HUES6 (cell line): ENCODE results near the gene MCM8.

ENCODE experiments used
- H3K27ac ChIP-seq: 2 replicates; pipeline ENCODE4 v1.7.0; 2013; ENCODE audit warnings: low read depth, mild to moderate bottlenecking, low read length, inconsistent platforms
- H3K27me3 ChIP-seq: 2 replicates; pipeline ENCODE4 v1.6.1; 2013; ENCODE audit warnings: low read length; ENCODE audit not compliant: control insufficient read depth, insufficient read depth
- H3K36me3 ChIP-seq: 2 replicates; pipeline ENCODE4 v1.6.1; 2013; ENCODE audit warnings: low read length; ENCODE audit not compliant: control insufficient read depth, insufficient read depth
- H3K4me1 ChIP-seq: 2 replicates; pipeline ENCODE4 v1.6.1; 2013; ENCODE audit warnings: low read length; ENCODE audit not compliant: control insufficient read depth, insufficient read depth
- H3K4me3 ChIP-seq: 2 replicates; pipeline ENCODE4 v1.5.1; 2013; ENCODE audit warnings: low read depth, low read length
- H3K9ac ChIP-seq: one replicate; pipeline ENCODE4 v1.6.1; 2013; ENCODE audit warnings: mild to moderate bottlenecking, low read length
- H3K9me3 ChIP-seq: 2 replicates; pipeline ENCODE4 v1.6.1; 2013; ENCODE audit warnings: low read depth, low read length; ENCODE audit not compliant: control insufficient read depth, insufficient read depth

The MCM8 gene

GRCh38 chr20:5950271-5951031 lies at the start of gene MCM8, which contains the start of gene TRMT6:
Gene MCM8 (plus strand): TSS chr20:5950652. CDS start chr20:5952016, 1,364 bp downstream.
Gene TRMT6 (minus strand): TSS chr20:5950533. CDS start chr20:5950405, 128 bp downstream.
- H3K27me3 ChIP-seq: no peaks in the 10 kb centered on the region
- H3K9ac ChIP-seq: peak within 1 kb of the TSS; percentile 91
- no peaks in the 10 kb centered on the region for H3K9me3 ChIP-seq
- peak within 1 kb of the TSS; percentile 95 for H3K4me3 ChIP-seq
- peak within 1 kb of the TSS; percentile 62; the same call in 1 of the 2 replicates for H3K27ac ChIP-seq
- H3K36me3 ChIP-seq: peaks cover 59% of the 10 kb centered on the region
- H3K4me1 ChIP-seq: peaks cover 4% of the 10 kb centered on the region

GRCh38 chr20:5900908-5901307 lies 49.5 kb upstream of the MCM8 start:
- H3K9me3 ChIP-seq: no peaks in the 10 kb centered on the region
- 0 out of 2 replicates have a peak, but pooled peaks cover 4% of the 10 kb centered on the region for H3K27me3 ChIP-seq
- no peak overlapping the region for H3K27ac ChIP-seq
- H3K9ac ChIP-seq: no peak overlapping the region
- H3K4me1 ChIP-seq: no peaks in the 10 kb centered on the region
- no peaks in the 10 kb centered on the region for H3K36me3 ChIP-seq
- H3K4me3 ChIP-seq: no peak overlapping the region

GRCh38 chr20:5908981-5909380 lies 41.5 kb upstream of the MCM8 start:
- Histone ChIP-seq H3K4me1 (peaks cover 3% of the 10 kb centered on the region; the same call in 1 of the 2 replicates), H3K4me3 (no peak overlapping the region), H3K9ac (no peak overlapping the region), H3K9me3 (no peaks in the 10 kb centered on the region), H3K27ac (no peak overlapping the region), H3K27me3 (peaks cover 24% of the 10 kb centered on the region), H3K36me3 (no peaks in the 10 kb centered on the region)

- H3K4me3 ChIP-seq: no peak overlapping the region
- H3K36me3 ChIP-seq: no peaks in the 10 kb centered on the region
- peaks cover 3% of the 10 kb centered on the region; the same call in 1 of the 2 replicates for H3K4me1 ChIP-seq
- no peak overlapping the region for H3K9ac ChIP-seq
- H3K9me3 ChIP-seq: no peaks in the 10 kb centered on the region
- H3K27me3 ChIP-seq: peaks cover 24% of the 10 kb centered on the region
- H3K27ac ChIP-seq: no peak overlapping the region
Measured at GRCh38 chr20:5910186-5910585, 40.3 kb upstream of the MCM8 start.

- Histone ChIP-seq H3K27me3 (peaks cover 19% of the 10 kb centered on the region), H3K9me3 (no peaks in the 10 kb centered on the region), H3K36me3 (no peaks in the 10 kb centered on the region), H3K4me1 (peaks cover 3% of the 10 kb centered on the region; the same call in 1 of the 2 replicates), H3K9ac (no peak overlapping the region), H3K27ac (no peak overlapping the region), H3K4me3 (no peak overlapping the region)
Measured at GRCh38 chr20:5913166-5913565, 37.3 kb upstream of the MCM8 start.

GRCh38 chr20:5914859-5915258 lies 35.6 kb upstream of the MCM8 start:
- H3K4me1 ChIP-seq: peaks cover 15% of the 10 kb centered on the region
- H3K27me3 ChIP-seq: peaks cover 18% of the 10 kb centered on the region
- no peak overlapping the region for H3K9ac ChIP-seq
- no peaks in the 10 kb centered on the region for H3K36me3 ChIP-seq
- no peaks in the 10 kb centered on the region for H3K9me3 ChIP-seq
- no peak overlapping the region for H3K27ac ChIP-seq
- no peak overlapping the region for H3K4me3 ChIP-seq

- Histone ChIP-seq H3K4me3 (no peak overlapping the region), H3K4me1 (peaks cover 20% of the 10 kb centered on the region), H3K9ac (peak overlapping the region; percentile 44), H3K27ac (peak overlapping the region; percentile 51; the same call in 1 of the 2 replicates), H3K36me3 (no peaks in the 10 kb centered on the region), H3K9me3 (no peaks in the 10 kb centered on the region), H3K27me3 (no peaks in the 10 kb centered on the region)
Measured at GRCh38 chr20:5918856-5919625, 31.4 kb upstream of the MCM8 start.

- H3K9me3 ChIP-seq: no peaks in the 10 kb centered on the region
- H3K27ac ChIP-seq: no peak overlapping the region
- no peak overlapping the region for H3K4me3 ChIP-seq
- no peaks in the 10 kb centered on the region for H3K36me3 ChIP-seq
- H3K9ac ChIP-seq: no peak overlapping the region
- H3K27me3 ChIP-seq: no peaks in the 10 kb centered on the region
- peaks cover 20% of the 10 kb centered on the region for H3K4me1 ChIP-seq
Measured at GRCh38 chr20:5919626-5920544, 30.6 kb upstream of the MCM8 start.

- Histone ChIP-seq H3K4me3 (no peak overlapping the region), H3K27me3 (no peaks in the 10 kb centered on the region), H3K27ac (no peak overlapping the region), H3K4me1 (peaks cover 20% of the 10 kb centered on the region), H3K9me3 (no peaks in the 10 kb centered on the region), H3K36me3 (no peaks in the 10 kb centered on the region), H3K9ac (no peak overlapping the region)
Measured at GRCh38 chr20:5920581-5920980, 29.9 kb upstream of the MCM8 start.

GRCh38 chr20:5923493-5923892 lies 27.0 kb upstream of the MCM8 start:
- no peaks in the 10 kb centered on the region for H3K9me3 ChIP-seq
- no peak overlapping the region for H3K4me3 ChIP-seq
- H3K4me1 ChIP-seq: peaks cover 20% of the 10 kb centered on the region
- no peaks in the 10 kb centered on the region for H3K36me3 ChIP-seq
- no peaks in the 10 kb centered on the region for H3K27me3 ChIP-seq
- H3K9ac ChIP-seq: no peak overlapping the region
- H3K27ac ChIP-seq: no peak overlapping the region
